Lower leg skin (tissue), 4 donors: ENCODE data around the gene PCDH9. TPM values are rescaled to one million over a fixed set of nuclear protein-coding genes. Genes with fewer than 3 reads are reported as not detected.

ENCODE experiments used
- DNase-seq, 2 donors: peaks; one replicate each; pipeline ENCODE4 v3.0.0-alpha.2; 2019; ENCODE audit warnings: low spot score in 2 of 2
- H3K4me3 ChIP-seq: fragments of 200-600 bp; sonication (generic); 2 replicates; pipeline ENCODE4 v1.5.1; 2017; ENCODE audit warnings: mild to moderate bottlenecking, low read depth; ENCODE audit not compliant: poor library complexity, severe bottlenecking
- POLR2A ChIP-seq, 2 donors: fragments of 450-650 bp; IDR thresholded peaks; one replicate each; pipeline ENCODE4 v1.6.1; 2016 to 2017; ENCODE audit warnings: antibody characterized with exemption in 2 of 2, mild to moderate bottlenecking in 1 of 2, moderate library complexity in 1 of 2
- WGBS, 2 donors: methylation state at CpG; one replicate each; pipeline ENCODE4 v1.1.5; 2018; 5-methylcytosine and 5-hydroxymethylcytosine counted together
- intact Hi-C: fragments of 100-400 bp; cut with DNase I; formaldehyde crosslinking; loops from one replicate; pipeline ENCODE4 v1.15.0; 2023; ENCODE audit warnings: low total_unique reads
- total RNA-seq, 4 donors: library from RNA; depleted of rRNA; stranded (reverse); fragments of >200 nt; gene quantifications; one replicate each; pipeline ENCODE4 v1.1.0, GENCODE V29; 2016
- TF ChIP-seq, protein P1 (sequence below), 3 donors: fragments of 450-650 bp; IDR thresholded peaks; one replicate each; pipeline ENCODE4 v1.5.1; 2016; ENCODE audit warnings: antibody characterized with exemption in 3 of 3, mild to moderate bottlenecking in 3 of 3, moderate library complexity in 2 of 3

The PCDH9 gene
- total RNA-seq, 4 donors from 2014 or later, result 0.21 to 0.84 (median 0.36) TPM

DNA sequence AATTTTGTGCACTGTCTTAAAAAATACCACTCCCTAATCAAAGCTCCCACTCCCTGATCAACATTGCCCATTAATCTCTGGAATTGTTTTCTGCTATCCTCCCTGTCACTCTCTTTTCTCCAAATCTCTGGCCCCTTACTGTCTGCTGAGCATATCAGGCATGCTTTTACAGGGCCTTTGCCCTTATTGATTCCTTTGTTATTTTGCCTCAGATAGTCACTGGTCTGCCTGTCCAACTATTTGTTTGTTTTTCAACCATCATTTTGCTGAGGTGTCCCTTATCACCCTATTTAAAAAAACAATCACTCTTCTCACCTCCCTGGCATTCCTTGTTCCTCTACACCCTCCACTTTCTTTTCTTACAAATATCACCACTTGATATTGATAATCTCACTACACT, 153.0 kb downstream of the PCDH9 start:
- intact Hi-C loops, result no loop called here
- TF ChIP-seq, protein P1, sequence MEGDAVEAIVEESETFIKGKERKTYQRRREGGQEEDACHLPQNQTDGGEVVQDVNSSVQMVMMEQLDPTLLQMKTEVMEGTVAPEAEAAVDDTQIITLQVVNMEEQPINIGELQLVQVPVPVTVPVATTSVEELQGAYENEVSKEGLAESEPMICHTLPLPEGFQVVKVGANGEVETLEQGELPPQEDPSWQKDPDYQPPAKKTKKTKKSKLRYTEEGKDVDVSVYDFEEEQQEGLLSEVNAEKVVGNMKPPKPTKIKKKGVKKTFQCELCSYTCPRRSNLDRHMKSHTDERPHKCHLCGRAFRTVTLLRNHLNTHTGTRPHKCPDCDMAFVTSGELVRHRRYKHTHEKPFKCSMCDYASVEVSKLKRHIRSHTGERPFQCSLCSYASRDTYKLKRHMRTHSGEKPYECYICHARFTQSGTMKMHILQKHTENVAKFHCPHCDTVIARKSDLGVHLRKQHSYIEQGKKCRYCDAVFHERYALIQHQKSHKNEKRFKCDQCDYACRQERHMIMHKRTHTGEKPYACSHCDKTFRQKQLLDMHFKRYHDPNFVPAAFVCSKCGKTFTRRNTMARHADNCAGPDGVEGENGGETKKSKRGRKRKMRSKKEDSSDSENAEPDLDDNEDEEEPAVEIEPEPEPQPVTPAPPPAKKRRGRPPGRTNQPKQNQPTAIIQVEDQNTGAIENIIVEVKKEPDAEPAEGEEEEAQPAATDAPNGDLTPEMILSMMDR (IDR thresholded peaks at IDR 0.05), result no peak
- no peak for TF ChIP-seq POLR2A (IDR thresholded peaks at IDR 0.05)
- DNase-seq, result no peak

DNA sequence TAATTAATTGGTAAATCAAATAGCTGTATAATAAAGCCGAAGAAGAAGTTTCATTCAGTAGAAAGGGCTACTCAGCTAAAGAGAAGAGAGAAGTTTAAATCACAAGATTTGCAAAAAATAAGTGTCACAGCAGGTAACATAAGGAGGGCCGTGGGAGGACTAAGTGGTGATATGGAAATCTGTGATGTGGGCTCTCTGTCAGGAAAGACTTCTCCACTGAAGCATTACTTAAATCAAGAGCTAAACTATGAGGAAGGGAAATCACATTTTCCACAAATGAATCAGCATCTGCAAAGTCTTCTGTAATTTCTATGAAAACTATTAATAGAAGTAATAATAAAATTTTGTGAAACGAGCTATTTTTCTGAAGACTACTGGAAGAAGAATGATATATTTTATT, 153.8 kb downstream of the PCDH9 start:
- intact Hi-C loops, result no loop called here
- TF ChIP-seq, protein P1 (IDR thresholded peaks at IDR 0.05), result no peak
- no peak for TF ChIP-seq POLR2A (IDR thresholded peaks at IDR 0.05)
- no peak overlapping the region for H3K4me3 ChIP-seq
- 75 to 85% methylated on average over 3 of the region's 3 CpGs for WGBS, 2 donors
- DNase-seq, result no peak

More for the DNA sequence above, 153.0 kb downstream of the PCDH9 start:
- H3K4me3 ChIP-seq, result no peak overlapping the region

DNA sequence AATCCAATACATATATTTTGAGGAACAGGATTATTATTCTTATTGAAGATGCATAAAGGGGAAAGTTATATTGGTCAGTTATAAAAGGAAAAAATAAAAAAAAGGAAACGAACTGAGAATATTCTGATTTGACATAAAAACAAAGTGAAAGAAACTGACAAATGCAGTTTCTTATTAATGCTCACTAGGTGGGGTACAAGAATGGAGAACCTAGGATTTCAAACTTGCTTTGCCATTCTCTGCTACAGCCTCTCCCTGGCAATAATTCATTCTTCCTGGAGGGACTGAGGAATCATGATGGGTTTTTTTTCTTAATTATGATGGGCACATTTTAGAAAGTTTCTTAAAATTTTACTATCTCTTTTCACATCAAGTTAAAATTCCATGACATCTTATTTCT, 154.9 kb downstream of the PCDH9 start:
- intact Hi-C loops, result no loop called here
- TF ChIP-seq POLR2A (IDR thresholded peaks at IDR 0.05), result no peak
- TF ChIP-seq, protein P1 (IDR thresholded peaks at IDR 0.05), result no peak
- WGBS, 2 donors, result 44 to 60% methylated on average over 1 of the region's 1 CpG
- no peak overlapping the region for H3K4me3 ChIP-seq
- no peak for DNase-seq

DNA sequence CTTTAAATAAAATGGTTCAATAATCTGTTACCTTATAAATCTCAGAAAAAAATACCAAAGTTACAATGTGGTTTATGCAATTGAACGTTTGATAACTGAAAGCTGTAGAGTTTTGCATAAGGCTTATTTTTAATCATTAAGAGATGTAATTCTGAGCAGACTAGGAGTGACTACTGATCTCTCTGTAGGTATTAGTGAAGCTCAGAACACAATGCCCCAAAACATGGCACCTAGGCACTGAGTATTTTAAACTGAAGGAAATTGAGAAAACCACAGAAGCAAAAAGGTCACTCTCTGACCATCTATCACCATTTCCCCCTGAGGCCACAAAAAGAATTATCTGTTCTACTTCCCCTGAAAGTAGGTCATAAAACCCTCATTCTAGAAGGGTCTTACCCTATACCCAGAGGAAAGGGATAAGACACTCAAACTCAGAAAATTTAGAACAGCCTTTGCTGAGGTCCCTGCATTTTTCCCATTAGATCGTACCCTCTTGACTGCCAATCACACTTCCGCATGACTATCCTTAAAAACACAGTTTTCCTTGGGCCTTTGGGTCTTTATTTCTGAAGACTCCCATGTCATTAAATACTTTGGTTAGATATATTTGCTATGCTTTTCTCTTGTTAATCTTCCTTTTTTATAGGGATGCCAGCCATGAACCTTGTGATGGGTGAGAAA, 158.1 kb downstream of the PCDH9 start:
- TF ChIP-seq POLR2A (IDR thresholded peaks at IDR 0.05), result no peak
- TF ChIP-seq, protein P1 (IDR thresholded peaks at IDR 0.05), result no peak
- no peak overlapping the region for H3K4me3 ChIP-seq
- intact Hi-C loops, result no loop called here
- 88 to 89% methylated on average over 3 of the region's 3 CpGs for WGBS, 2 donors
- no peak for DNase-seq

DNA sequence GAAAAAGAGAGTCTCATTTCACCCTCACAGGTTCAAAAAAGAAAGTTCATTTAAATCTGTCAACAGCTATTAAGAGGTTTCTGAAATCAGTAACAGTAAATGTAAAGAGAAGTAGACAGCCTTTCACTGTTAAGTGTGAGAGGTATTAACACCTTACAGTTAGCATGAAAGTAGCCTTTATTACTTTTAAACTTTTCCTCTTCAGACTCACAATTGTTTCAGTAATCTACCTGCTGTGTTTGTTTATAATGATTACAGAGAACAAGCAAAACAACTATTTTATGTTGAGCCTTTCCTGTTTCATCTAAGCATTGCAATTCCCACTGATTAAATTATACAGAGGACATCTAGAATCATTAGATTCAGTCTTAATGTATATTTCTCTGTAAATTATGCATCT, 159.8 kb downstream of the PCDH9 start:
- DNase-seq, result no peak
- intact Hi-C loops, result no loop called here
- no peak for TF ChIP-seq POLR2A (IDR thresholded peaks at IDR 0.05)
- TF ChIP-seq, protein P1 (IDR thresholded peaks at IDR 0.05), result no peak
- H3K4me3 ChIP-seq, result no peak overlapping the region
